GM21737 (cell line): ENCODE results near the gene FCRL6.

Source experiments
- ATAC-seq: cut with Tn5 transposase; IDR thresholded peaks from one replicate; pipeline ENCODE4 v1.9.1; 2021; ENCODE audit warnings: mild to moderate bottlenecking, moderate library complexity; ENCODE audit not compliant: unreplicated experiment

The FCRL6 gene

GRCh38 chr1:159862031-159862430 lies 59.9 kb downstream of the FCRL6 start:
- no peak for ATAC-seq

DNA sequence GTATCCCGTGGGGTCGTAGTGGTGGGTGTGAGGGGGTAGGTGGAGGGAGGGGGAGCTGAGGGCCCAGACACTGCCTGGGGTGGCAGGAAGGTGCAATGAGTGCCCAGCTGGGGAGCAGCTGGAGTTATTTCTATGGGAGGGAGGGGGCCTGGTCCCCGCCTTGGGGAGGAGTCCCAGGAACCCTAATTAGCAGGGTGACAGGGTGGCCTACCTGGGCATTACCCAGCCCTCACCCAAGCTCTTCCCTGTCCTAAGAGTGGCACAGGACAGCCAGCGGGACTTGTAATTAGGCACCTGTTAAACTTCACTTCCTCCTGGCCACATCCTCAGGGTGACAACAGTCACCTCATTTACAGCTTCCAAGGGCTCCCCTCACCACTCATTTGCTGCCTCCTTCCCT lies 60.4 kb downstream of the FCRL6 start, which contains the start of gene VSIG8:
Gene VSIG8 (minus strand): TSS at position 101 of the 400 bp plus-strand sequence. CDS start 136 bp downstream, outside the sequence.
- no peak for ATAC-seq

DNA sequence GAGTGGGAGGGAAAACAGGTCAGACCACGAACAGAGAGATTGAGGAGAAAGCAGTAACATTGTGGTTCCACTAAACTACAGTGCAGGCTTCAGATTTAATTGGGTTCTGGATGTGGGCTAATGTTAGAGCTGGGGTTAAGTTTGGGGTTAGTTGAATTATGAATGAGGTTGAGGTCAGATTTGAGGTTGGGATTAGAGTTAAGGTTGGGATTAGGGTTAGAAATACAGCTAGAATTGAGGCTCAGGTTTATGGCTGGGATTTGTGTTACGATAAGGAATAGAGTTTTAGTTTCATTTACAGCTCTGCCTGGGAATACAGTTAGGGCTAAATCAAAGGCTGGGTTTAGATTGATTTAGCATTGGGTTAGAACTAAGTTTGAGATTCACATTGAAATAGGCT lies 62.1 kb downstream of the FCRL6 start:
- ATAC-seq: no peak
